Measurements from ENCODE around the gene HOXA7. TPM values are rescaled to one million over a fixed set of nuclear protein-coding genes. Genes with fewer than 3 reads are reported as not detected.

The HOXA7 gene
- total and polyA plus RNA-seq, 9 donors, result 0.23 to 4.5 (median 0.75) TPM

GRCh38 chr7:27203964-27204594 is 47.6 kb upstream of the HOXA7 start:
- 23 to 29% (median 25%) methylated on average over 4 of the region's 4 CpGs for WGBS, 3 donors

DNA sequence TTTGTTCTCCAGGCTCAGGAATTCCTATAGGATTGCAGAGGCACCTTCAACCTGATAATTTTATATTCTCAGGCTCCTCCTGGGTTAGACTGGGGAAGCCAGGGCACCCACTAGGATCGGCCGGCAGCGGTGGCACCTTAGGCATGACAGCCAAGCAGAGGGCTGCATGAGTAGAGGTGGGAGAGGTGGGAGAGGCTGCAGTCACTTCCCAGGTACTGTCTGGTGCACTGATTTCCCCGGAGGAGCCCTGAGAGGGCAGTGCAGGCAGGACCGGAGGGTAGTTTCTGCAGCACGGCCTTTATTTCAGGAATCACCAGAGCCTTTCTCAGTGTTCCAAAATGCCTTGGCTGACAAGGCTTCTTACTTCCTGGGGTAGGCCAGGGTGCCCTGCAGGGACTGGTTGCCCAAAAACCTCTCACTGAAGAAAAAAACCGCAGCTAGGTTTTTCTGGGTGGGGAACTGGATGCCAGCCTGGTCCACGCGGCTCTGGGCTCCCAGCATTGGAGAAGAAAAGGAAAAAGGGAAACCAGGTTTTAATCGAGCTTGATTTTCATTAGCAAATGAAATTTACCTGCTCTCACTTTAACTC is 47.0 kb upstream of the HOXA7 start:
- Histone ChIP-seq H3K27me3 (peaks cover under 1% of the 10 kb centered on the region), H3K27ac (no peak overlapping the region), H3K9me3 (no peaks in the 10 kb centered on the region), H3K4me1 (ENCODE audit: insufficient read depth) (peaks cover 8% of the 10 kb centered on the region), H3K36me3 (no peaks in the 10 kb centered on the region), H3K4me3 (no peak overlapping the region)
- intact Hi-C loops (cut with DNase I), result loop anchor here in 2 of 4 donors (5.0 to 10.0 kb wide), 2 partner anchors 721 to 889 kb away; no protein-coding TSS in a partner anchor
- no peak for TF ChIP-seq EP300 (IDR thresholded peaks at IDR 0.05)
- WGBS, 3 donors, result 17 to 29% (median 25%) methylated on average over 10 of the region's 10 CpGs
- no peak for DNase-seq

More at GRCh38 chr7:27203964-27204594, 47.6 kb upstream of the HOXA7 start:
- Histone ChIP-seq H3K4me3 (no peak overlapping the region), H3K36me3 (no peaks in the 10 kb centered on the region), H3K27me3 (no peaks in the 10 kb centered on the region), H3K4me1 (ENCODE audit: insufficient read depth) (peaks cover 7% of the 10 kb centered on the region), H3K9me3 (no peaks in the 10 kb centered on the region), H3K27ac (no peak overlapping the region)
- intact Hi-C loops (cut with DNase I), result loop anchor here in 2 of 4 donors (5.0 to 10.0 kb wide), 2 partner anchors 721 to 888 kb away; no protein-coding TSS in a partner anchor
- TF ChIP-seq EP300 (IDR thresholded peaks at IDR 0.05), result no peak
- no peak for TF ChIP-seq CTCF (IDR thresholded peaks at IDR 0.05)
- no peak for DNase-seq

DNA sequence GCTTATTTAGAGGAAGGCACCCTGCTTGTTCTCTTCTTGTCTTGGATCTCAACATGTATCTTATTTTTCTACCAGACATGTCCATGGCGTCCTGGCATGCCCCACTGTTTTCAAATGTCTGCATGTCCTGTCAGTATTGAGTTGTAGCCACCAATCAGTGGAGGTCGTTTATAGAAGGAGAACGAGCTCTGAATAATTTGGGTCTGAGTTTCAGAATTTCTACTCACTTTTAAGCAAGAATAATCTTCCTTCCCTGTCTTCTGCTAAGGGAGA is 46.3 kb upstream of the HOXA7 start:
- DNase-seq, result no peak
- no peak for TF ChIP-seq EP300 (IDR thresholded peaks at IDR 0.05)
- TF ChIP-seq POLR2A (IDR thresholded peaks at IDR 0.05), result no peak
- TF ChIP-seq CTCF (IDR thresholded peaks at IDR 0.05), result no peak
- H3K36me3 ChIP-seq, result no peaks in the 10 kb centered on the region
- H3K4me3 ChIP-seq, result no peak overlapping the region
- intact Hi-C loops (cut with DNase I), result loop anchor here in 2 of 4 donors (5.0 to 10.0 kb wide), 2 partner anchors 722 to 890 kb away; no protein-coding TSS in a partner anchor
- H3K4me1 ChIP-seq (ENCODE audit: insufficient read depth), result peaks cover 8% of the 10 kb centered on the region
- WGBS, 3 donors, result 14 to 23% (median 23%) methylated on average over 3 of the region's 3 CpGs
- H3K27me3 ChIP-seq, result peaks cover 6% of the 10 kb centered on the region
- no peaks in the 10 kb centered on the region for H3K9me3 ChIP-seq
- no peak overlapping the region for H3K27ac ChIP-seq

DNA sequence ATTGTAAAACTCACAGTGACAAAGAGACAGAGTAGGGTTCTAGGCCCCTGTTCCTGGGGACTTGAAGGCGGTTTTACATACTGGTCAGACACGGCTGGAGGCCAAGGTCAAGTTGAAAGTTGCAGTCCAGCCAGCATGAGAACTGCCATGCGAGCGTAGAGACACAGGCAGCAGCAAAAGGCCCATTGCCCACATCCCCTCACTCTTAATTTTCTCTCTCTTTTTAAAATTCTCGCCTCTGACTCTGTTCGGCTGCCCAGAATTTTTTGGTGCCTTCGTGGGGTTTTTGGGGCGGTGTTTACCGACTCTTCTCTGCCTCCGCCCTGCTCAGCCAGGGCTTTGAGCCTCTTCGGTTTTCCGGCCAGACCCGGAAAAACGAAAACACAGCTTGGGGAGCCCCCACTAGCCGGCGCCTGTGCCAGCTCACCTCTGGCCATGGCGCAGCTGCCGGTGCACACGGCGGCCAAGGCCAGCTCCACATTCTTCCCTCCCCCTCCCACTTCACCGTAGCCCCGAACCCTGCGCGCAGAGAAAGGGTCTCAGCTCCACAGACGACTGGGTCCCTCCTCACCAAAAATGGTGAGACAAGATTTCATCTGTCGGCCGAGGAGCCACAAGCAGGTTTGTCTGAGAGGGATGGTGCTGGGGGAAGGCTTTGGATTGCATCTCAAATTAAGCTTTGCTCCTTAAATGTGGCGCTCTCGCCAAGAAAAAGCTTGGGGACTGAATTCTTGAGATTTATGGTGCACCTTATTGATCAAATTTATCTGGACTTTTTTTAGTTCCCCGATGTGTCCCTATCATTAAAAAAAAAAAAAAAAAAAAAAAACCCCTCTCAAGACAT is 45.8 kb upstream of the HOXA7 start:
- Histone ChIP-seq H3K4me1 (ENCODE audit: insufficient read depth) (peaks cover 8% of the 10 kb centered on the region), H3K36me3 (no peaks in the 10 kb centered on the region), H3K27me3 (peaks cover 6% of the 10 kb centered on the region), H3K27ac (no peak overlapping the region), H3K4me3 (no peak overlapping the region), H3K9me3 (no peaks in the 10 kb centered on the region)
- no peak for TF ChIP-seq CTCF (IDR thresholded peaks at IDR 0.05)
- no peak for TF ChIP-seq POLR2A (IDR thresholded peaks at IDR 0.05)
- no peak for TF ChIP-seq EP300 (IDR thresholded peaks at IDR 0.05)
- intact Hi-C loops (cut with DNase I), result loop anchor here in 2 of 4 donors (5.0 to 10.0 kb wide), 2 partner anchors 723 to 890 kb away; no protein-coding TSS in a partner anchor
- DNase-seq, result no peak
- 13 to 25% (median 18%) methylated on average over 30 of the region's 30 CpGs for WGBS, 3 donors

Measured in ovary (tissue), 9 donors.